GM13976 (cell line): ENCODE data around the gene KCNE4.

Source experiments
- DNase-seq: peaks from one replicate; pipeline ENCODE4 v3.0.0; 2012; ENCODE audit warnings: low spot score
- in situ Hi-C: fragments of 300-500 bp; cut with MboI; formaldehyde crosslinking; loops from one replicate; pipeline ENCODE4 v1.12.0; 2022; ENCODE audit warnings: low sequenced_read_pairs, mixed read lengths, inconsistent platforms; ENCODE audit not compliant: unreplicated experiment
- TF ChIP-seq, protein P1 (sequence below): IDR thresholded peaks from 2 replicates; pipeline ENCODE4 v1.5.1; 2012; ENCODE audit warnings: borderline replicate concordance, mild to moderate bottlenecking; ENCODE audit not compliant: insufficient read depth; ENCODE audit errors: extremely low read depth, missing control alignments, control extremely low read depth

Gene KCNE4

DNA sequence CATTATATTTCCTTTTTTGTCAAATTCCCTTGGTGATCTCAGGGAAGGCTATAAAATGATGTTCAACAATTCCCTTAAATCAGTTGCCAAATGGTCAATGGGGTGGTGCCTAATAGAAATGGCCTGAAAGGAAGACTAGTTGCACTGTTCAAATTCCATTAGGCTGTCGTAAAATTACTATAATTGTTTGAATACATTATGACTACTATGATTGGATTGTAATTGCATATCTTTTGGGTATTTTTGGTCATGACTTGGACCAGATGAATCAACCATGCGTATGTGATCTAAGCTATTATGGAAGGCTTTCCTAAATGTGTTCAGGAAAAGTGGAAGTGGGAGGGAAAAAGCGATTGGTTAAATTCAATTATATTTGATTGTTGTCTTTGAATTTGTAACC is 41.3 kb upstream of the KCNE4 start:
- in situ Hi-C loops, result no loop called here
- TF ChIP-seq, protein P1, sequence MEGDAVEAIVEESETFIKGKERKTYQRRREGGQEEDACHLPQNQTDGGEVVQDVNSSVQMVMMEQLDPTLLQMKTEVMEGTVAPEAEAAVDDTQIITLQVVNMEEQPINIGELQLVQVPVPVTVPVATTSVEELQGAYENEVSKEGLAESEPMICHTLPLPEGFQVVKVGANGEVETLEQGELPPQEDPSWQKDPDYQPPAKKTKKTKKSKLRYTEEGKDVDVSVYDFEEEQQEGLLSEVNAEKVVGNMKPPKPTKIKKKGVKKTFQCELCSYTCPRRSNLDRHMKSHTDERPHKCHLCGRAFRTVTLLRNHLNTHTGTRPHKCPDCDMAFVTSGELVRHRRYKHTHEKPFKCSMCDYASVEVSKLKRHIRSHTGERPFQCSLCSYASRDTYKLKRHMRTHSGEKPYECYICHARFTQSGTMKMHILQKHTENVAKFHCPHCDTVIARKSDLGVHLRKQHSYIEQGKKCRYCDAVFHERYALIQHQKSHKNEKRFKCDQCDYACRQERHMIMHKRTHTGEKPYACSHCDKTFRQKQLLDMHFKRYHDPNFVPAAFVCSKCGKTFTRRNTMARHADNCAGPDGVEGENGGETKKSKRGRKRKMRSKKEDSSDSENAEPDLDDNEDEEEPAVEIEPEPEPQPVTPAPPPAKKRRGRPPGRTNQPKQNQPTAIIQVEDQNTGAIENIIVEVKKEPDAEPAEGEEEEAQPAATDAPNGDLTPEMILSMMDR, result no peak
- no peak for DNase-seq

DNA sequence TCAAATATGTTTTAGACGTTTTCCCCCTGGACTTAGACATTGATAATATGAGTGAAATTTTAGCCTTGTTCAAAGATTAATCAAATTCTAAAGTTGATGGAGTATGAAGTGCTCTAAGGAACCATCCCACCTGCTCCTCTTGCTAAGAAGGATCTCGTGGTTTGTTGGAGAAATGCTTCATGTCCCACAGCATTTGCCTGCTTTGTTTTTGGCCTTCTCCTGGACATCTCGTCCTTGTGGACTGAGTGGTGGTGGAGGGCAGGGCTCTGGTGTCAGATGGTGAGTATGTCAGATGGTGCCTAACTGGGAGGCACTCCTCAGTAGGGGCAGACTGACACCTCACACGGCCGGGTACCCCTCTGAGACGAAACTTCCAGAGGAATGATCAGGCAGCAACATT is 39.7 kb upstream of the KCNE4 start:
- no peak for DNase-seq
- in situ Hi-C loops, result no loop called here
- TF ChIP-seq, protein P1, result no peak

DNA sequence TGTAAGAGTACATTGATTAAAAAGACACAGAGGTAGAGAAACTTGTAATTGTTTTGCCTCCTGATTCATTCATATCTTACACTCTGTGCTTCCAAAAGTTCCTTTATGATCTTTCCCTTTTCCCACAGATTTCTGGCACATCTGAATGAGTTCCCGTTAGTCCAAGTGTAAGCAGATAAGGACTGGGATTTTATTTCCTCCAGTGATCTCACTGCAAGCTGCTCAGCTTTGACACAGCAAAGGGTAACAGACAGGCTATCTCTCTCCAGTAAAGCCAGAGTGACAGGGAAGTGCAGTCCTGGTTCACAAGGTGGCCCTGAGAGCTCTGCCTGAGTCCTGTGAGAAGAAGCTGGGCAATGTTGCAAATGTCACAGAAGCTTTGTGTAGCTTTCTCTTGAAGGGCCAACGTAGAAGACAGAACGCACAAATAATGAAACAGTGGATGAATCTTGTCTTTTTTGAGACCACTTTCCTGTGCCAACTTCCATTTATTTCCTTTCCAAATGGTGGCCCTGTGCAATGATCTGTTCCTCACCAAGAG is 32.5 kb upstream of the KCNE4 start:
- TF ChIP-seq, protein P1, result no peak
- in situ Hi-C loops, result no loop called here
- DNase-seq, result no peak

GRCh38 chr2:223019987-223020717 is 31.8 kb upstream of the KCNE4 start:
- in situ Hi-C loops, result no loop called here
- TF ChIP-seq, protein P1, result no peak
- DNase-seq, result no peak

DNA sequence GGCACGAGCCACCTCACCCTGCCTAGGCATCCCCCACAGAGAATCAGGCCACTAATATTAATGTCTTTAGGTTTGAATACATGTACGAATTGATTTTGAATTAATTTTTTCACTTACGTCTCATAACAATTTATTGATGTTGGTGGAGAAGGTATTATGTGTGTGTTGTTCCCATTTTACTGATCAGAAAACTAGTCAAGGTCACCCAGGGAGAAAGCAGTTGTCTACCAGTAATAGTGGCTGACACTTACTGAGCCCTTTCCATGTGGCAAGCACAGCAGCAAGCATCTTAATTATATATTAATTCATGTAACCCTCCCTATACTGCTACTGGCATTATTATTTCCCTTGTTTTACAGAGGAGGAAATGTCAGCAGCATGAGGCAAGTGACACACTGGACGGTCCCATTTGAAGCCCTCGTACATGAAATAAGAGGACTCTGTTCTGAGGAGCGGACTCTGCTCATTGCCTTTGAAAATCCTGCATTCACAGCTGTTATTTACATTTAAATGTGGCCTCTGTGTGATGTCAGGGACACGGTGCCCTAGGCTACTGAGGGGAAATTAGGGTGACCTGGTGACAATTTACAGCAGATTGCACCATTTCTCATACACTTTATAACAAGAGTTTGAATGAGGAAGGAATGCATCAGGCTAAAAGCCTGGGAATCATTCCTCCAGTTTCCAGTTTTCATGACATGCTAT is 30.9 kb upstream of the KCNE4 start:
- TF ChIP-seq, protein P1, result no peak
- in situ Hi-C loops, result no loop called here
- no peak for DNase-seq

GRCh38 chr2:223026357-223027110 is 25.5 kb upstream of the KCNE4 start:
- TF ChIP-seq, protein P1, result no peak
- in situ Hi-C loops, result no loop called here
- DNase-seq, result no peak
